Activated naive CD8-positive, alpha-beta T cell treated with anti-CD3 and anti-CD28 coated beads, Interleukin-2, amount 50 U/mL, for 24 hours (primary cell): ENCODE results near the gene FAXDC2.

Experiments used
- ATAC-seq: fragments of 150-1000 bp; cut with Tn5 transposase; one replicate; pipeline ENCODE4 v1.10.0; 2021
- DNase-seq: peaks from one replicate; pipeline ENCODE4 v3.0.0; 2021
- H3K27ac Mint-ChIP-seq: one replicate; pipeline ENCODE4 v1.8.0; 2021; ENCODE audit warnings: mild to moderate bottlenecking, mixed read lengths
- H3K27me3 Mint-ChIP-seq: one replicate; pipeline ENCODE4 v1.8.0; 2021; ENCODE audit warnings: mixed read lengths
- H3K36me3 Mint-ChIP-seq: one replicate; pipeline ENCODE4 v1.8.0; 2021; ENCODE audit warnings: low read depth, mixed read lengths
- H3K4me1 Mint-ChIP-seq: one replicate; pipeline ENCODE4 v1.8.0; 2021; ENCODE audit warnings: mixed read lengths
- H3K4me3 Mint-ChIP-seq: one replicate; pipeline ENCODE4 v1.8.0; 2021; ENCODE audit warnings: mild to moderate bottlenecking, moderate library complexity, mixed read lengths
- H3K9me3 Mint-ChIP-seq: one replicate; pipeline ENCODE4 v1.8.0; 2021; ENCODE audit warnings: mixed read lengths

Gene FAXDC2

GRCh38 chr5:154811653-154812465 is 38.5 kb downstream of the FAXDC2 start:
- H3K27me3 Mint-ChIP-seq: no peaks in the 10 kb centered on the region
- peaks cover 27% of the 10 kb centered on the region for H3K4me1 Mint-ChIP-seq
- no peaks in the 10 kb centered on the region for H3K9me3 Mint-ChIP-seq
- no peak overlapping the region for H3K4me3 Mint-ChIP-seq
- DNase-seq (peak; percentile 66), ATAC-seq (peak; percentile 63)
- H3K27ac Mint-ChIP-seq: peak overlapping the region; percentile 43
- H3K36me3 Mint-ChIP-seq: peaks cover 71% of the 10 kb centered on the region

GRCh38 chr5:154811239-154811638 is 39.2 kb downstream of the FAXDC2 start:
- peaks cover 27% of the 10 kb centered on the region for H3K4me1 Mint-ChIP-seq
- peaks cover 70% of the 10 kb centered on the region for H3K36me3 Mint-ChIP-seq
- no peak overlapping the region for H3K27ac Mint-ChIP-seq
- no peaks in the 10 kb centered on the region for H3K27me3 Mint-ChIP-seq
- ATAC-seq (no peak), DNase-seq (no peak)
- H3K9me3 Mint-ChIP-seq: no peaks in the 10 kb centered on the region
- no peak overlapping the region for H3K4me3 Mint-ChIP-seq

DNA sequence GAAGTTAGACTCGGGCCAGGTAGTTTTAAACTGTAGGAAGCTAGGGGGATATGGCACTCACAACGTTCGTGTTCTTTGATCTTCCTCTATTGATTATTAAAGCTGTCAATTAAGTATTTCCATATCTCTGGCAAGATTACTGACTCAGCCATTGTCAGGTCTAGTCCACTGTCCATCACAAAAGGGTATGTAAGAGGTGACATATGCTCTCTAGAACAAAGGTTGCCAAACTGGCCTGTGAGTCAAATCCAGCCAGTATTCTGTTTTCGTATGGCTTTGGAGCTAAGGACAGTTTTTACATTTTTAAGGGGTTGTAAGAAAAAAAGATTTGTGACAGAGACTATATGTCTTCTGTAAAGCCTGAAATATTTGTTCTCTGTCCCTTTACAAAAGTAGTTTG is 44.2 kb downstream of the FAXDC2 start:
- H3K9me3 Mint-ChIP-seq: no peaks in the 10 kb centered on the region
- peaks cover 5% of the 10 kb centered on the region for H3K4me1 Mint-ChIP-seq
- H3K4me3 Mint-ChIP-seq: no peak overlapping the region
- no peak for DNase-seq
- peaks cover 69% of the 10 kb centered on the region for H3K36me3 Mint-ChIP-seq
- no peaks in the 10 kb centered on the region for H3K27me3 Mint-ChIP-seq
- no peak for ATAC-seq
- no peak overlapping the region for H3K27ac Mint-ChIP-seq

DNA sequence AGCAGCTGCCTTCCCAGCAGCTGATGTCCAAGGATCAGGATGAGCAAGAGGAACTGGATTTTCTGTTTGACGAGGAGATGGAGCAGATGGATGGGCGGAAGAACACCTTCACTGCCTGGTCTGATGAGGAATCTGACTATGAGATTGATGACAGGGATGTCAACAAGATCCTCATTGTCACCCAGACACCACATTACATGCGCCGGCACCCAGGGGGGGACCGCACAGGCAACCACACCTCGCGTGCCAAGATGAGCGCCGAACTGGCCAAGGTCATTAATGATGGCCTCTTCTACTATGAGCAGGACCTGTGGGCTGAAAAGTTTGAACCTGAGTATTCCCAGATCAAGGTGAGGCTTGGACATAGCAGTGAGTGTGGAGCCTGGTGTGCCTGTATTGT is 48.4 kb downstream of the FAXDC2 start:
- no peak for DNase-seq
- no peak overlapping the region for H3K4me3 Mint-ChIP-seq
- no peaks in the 10 kb centered on the region for H3K27me3 Mint-ChIP-seq
- no peaks in the 10 kb centered on the region for H3K9me3 Mint-ChIP-seq
- ATAC-seq: no peak
- peaks cover 77% of the 10 kb centered on the region for H3K36me3 Mint-ChIP-seq
- peak overlapping the region; percentile 67 for H3K27ac Mint-ChIP-seq
- peaks cover 12% of the 10 kb centered on the region for H3K4me1 Mint-ChIP-seq

GRCh38 chr5:154801083-154801482 is 49.3 kb downstream of the FAXDC2 start:
- peaks cover 78% of the 10 kb centered on the region for H3K36me3 Mint-ChIP-seq
- no peaks in the 10 kb centered on the region for H3K9me3 Mint-ChIP-seq
- H3K4me1 Mint-ChIP-seq: peaks cover 12% of the 10 kb centered on the region
- H3K27me3 Mint-ChIP-seq: no peaks in the 10 kb centered on the region
- DNase-seq (no peak), ATAC-seq (no peak)
- H3K4me3 Mint-ChIP-seq: no peak overlapping the region
- H3K27ac Mint-ChIP-seq: peak overlapping the region; percentile 67

DNA sequence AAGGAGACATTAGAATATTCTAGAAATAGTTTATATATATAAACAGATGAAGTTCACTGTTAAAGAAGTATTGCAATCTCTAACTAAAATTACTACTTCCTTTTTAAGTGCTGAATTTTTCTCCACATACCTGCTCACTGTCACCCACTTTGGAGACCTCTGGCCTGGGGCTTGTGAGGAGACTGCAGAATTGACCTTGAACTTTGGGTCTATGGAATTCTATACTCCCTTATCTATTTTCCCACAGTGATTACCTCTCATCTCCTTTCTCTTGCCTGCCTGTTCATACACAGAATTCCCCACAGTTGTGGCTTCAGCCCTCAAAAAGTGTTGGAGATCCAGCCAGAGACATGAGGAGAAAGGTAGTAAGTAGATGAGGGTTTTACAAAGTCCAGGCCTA is 49.8 kb downstream of the FAXDC2 start:
- peaks cover 78% of the 10 kb centered on the region for H3K36me3 Mint-ChIP-seq
- H3K27ac Mint-ChIP-seq: peak overlapping the region; percentile 75
- DNase-seq (no peak), ATAC-seq (no peak)
- peaks cover 12% of the 10 kb centered on the region for H3K4me1 Mint-ChIP-seq
- no peaks in the 10 kb centered on the region for H3K27me3 Mint-ChIP-seq
- no peak overlapping the region for H3K4me3 Mint-ChIP-seq
- H3K9me3 Mint-ChIP-seq: no peaks in the 10 kb centered on the region

- H3K27ac Mint-ChIP-seq: peak overlapping the region; percentile 7
- no peak overlapping the region for H3K4me3 Mint-ChIP-seq
- peaks cover 75% of the 10 kb centered on the region for H3K36me3 Mint-ChIP-seq
- DNase-seq (no peak), ATAC-seq (no peak)
- H3K9me3 Mint-ChIP-seq: no peaks in the 10 kb centered on the region
- H3K4me1 Mint-ChIP-seq: peaks cover 12% of the 10 kb centered on the region
- H3K27me3 Mint-ChIP-seq: no peaks in the 10 kb centered on the region
Observed at GRCh38 chr5:154797762-154798161, 52.6 kb downstream of the FAXDC2 start.

- peaks cover 66% of the 10 kb centered on the region for H3K36me3 Mint-ChIP-seq
- no peak for ATAC-seq
- no peaks in the 10 kb centered on the region for H3K27me3 Mint-ChIP-seq
- no peak for DNase-seq
- H3K27ac Mint-ChIP-seq: no peak overlapping the region
- H3K4me3 Mint-ChIP-seq: no peak overlapping the region
- peaks cover 10% of the 10 kb centered on the region for H3K4me1 Mint-ChIP-seq
- no peaks in the 10 kb centered on the region for H3K9me3 Mint-ChIP-seq
Observed at GRCh38 chr5:154795235-154795596, 55.2 kb downstream of the FAXDC2 start.

DNA sequence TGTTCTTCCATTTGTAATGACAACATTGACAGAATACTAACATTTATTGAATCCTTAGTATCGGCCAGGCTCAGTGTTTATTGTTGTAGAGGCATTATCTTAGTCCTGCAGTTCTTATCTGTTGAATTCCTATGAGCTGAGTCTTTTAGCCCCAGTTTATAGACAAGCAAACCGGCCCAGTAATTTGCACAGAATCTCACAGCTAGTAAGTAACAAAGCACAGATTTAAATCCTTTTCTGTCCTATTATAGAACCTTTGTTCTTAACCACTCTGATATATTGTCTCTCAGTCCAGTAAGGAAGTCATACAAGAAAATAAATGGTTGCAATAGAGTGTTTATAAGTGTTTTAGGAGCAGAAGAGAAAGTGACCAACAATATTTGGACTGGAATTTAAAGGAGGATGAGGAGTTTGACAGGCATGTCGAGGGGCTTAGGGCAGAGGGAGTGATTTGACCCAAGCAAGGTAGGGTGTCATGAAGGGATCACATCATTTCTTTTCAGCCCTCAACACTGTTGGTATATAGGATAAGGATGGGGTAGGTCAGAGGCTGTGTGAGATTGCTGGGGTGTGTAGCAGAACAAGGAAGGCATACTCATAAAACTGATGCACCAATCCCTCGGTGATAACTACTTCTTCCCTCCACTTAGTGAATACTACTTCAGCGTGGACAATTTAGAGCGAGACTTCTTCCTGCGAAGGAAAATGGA is 55.7 kb downstream of the FAXDC2 start:
- Mint-ChIP-seq H3K9me3 (no peaks in the 10 kb centered on the region), H3K27ac (no peak overlapping the region), H3K4me3 (no peak overlapping the region), H3K27me3 (no peaks in the 10 kb centered on the region), H3K36me3 (peaks cover 66% of the 10 kb centered on the region), H3K4me1 (peaks cover 6% of the 10 kb centered on the region)
- DNase-seq (no peak), ATAC-seq (no peak)

DNA sequence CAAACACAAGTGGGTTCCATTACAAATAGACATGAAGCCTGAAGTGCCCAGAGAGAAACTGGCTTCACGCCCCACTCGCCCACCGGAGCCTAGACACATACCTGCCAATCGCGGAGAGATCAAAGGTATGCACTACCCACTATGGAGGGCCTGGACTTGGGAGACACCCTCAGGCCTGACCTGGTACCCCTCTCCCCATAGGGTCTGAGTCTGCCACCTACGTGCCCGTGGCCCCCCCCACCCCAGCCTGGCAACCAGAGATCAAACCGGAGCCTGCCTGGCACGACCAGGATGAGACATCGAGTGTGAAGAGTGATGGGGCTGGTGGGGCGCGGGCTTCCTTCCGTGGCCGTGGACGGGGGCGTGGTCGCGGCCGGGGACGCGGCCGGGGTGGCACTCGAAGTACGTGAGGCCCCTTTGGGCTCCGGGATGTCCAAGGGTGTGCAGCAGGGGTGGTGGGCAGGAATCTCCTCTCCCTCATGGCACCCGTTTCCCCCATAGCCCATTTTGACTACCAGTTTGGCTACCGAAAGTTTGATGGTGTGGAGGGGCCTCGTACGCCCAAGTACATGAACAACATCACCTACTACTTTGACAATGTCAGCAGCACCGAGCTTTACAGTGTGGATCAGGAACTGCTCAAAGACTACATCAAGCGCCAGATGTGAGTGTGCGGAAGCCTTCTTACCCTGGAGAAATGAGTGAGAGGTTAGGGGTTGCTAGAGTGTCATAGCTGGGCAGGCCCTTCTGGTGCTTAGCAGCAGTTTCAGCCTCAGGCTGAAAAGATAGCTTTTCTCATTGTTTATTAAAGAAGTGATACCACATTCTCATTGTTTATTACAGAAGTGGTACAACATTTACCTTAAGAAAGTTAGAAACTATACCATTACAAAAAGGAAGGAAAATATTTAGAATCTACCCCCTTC is 56.5 kb downstream of the FAXDC2 start:
- Mint-ChIP-seq H3K36me3 (peaks cover 59% of the 10 kb centered on the region), H3K4me1 (no peaks in the 10 kb centered on the region), H3K9me3 (no peaks in the 10 kb centered on the region), H3K27me3 (no peaks in the 10 kb centered on the region), H3K4me3 (no peak overlapping the region), H3K27ac (no peak overlapping the region)
- ATAC-seq (no peak), DNase-seq (no peak)

DNA sequence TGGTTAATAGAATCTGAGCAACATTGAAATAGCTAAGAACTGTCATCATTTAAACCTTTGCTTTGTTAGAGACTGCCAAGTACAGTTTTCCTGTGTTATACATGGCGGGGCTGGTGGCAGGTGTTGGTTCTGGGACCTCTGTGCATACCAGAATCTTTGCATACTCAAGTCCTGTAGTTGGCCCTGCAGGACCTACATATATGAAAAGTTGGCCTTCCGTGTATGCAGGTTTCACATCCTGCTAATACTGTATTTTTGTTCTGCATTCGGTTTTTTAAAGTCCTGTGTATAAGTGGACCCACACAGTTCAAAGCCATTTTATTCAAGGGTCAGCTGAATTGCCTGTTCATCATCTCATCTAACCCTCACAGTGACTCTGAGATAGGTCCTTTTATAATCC is 58.9 kb downstream of the FAXDC2 start:
- H3K4me3 Mint-ChIP-seq: no peak overlapping the region
- DNase-seq (no peak), ATAC-seq (no peak)
- no peaks in the 10 kb centered on the region for H3K27me3 Mint-ChIP-seq
- H3K9me3 Mint-ChIP-seq: no peaks in the 10 kb centered on the region
- H3K27ac Mint-ChIP-seq: no peak overlapping the region
- peaks cover 19% of the 10 kb centered on the region for H3K4me1 Mint-ChIP-seq
- H3K36me3 Mint-ChIP-seq: peaks cover 52% of the 10 kb centered on the region

- Mint-ChIP-seq H3K9me3 (no peaks in the 10 kb centered on the region), H3K4me3 (no peak overlapping the region), H3K27me3 (no peaks in the 10 kb centered on the region), H3K27ac (peak overlapping the region; percentile 79), H3K4me1 (peaks cover 49% of the 10 kb centered on the region), H3K36me3 (peaks cover 35% of the 10 kb centered on the region)
- ATAC-seq: no peak
- no peak for DNase-seq
Observed at GRCh38 chr5:154788212-154788611, 62.2 kb downstream of the FAXDC2 start.

DNA sequence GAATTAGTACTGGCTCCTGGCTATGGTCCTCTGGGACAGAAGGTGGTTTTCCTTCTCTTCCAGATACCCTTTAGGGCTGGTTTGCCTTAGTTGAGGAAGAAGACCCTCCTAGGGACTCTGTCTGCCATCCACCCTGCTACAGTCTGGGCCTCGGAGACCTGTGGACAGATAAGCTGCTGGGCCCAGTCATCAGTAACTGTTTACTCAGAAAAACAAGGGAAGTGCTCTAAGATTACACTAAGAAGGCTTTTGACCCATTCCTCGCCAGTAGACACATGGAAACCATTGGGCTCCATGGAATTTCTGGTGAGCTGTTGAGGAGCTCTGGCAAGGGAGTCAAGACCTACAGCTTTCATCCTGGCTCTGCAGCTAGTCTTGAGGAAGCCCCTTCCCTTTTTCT is 64.0 kb downstream of the FAXDC2 start:
- Mint-ChIP-seq H3K4me1 (peaks cover 67% of the 10 kb centered on the region), H3K4me3 (no peak overlapping the region), H3K36me3 (peaks cover 30% of the 10 kb centered on the region), H3K9me3 (no peaks in the 10 kb centered on the region), H3K27ac (peak overlapping the region; percentile 52), H3K27me3 (no peaks in the 10 kb centered on the region)
- no peak for DNase-seq
- ATAC-seq: no peak

- H3K9me3 Mint-ChIP-seq: no peaks in the 10 kb centered on the region
- H3K27me3 Mint-ChIP-seq: no peaks in the 10 kb centered on the region
- peaks cover 81% of the 10 kb centered on the region for H3K4me1 Mint-ChIP-seq
- no peak for DNase-seq
- peak overlapping the region; percentile 60 for H3K27ac Mint-ChIP-seq
- ATAC-seq: no peak
- peaks cover 22% of the 10 kb centered on the region for H3K36me3 Mint-ChIP-seq
- H3K4me3 Mint-ChIP-seq: no peak overlapping the region
Observed at GRCh38 chr5:154784856-154785255, 65.5 kb downstream of the FAXDC2 start.
